Effector memory CD8-positive, alpha-beta T cell (primary cell): ENCODE data around the gene XKR7.
"Not testable (repeated sequence)": the region's sequence is repeated elsewhere in the genome, so short reads cannot be mapped to it uniquely, and the experiment has no call there.

Experiments
- ATAC-seq: fragments of 150-1000 bp; cut with Tn5 transposase; replicated peaks from 2 replicates; pipeline ENCODE4 v1.10.0; 2021; ENCODE audit warnings: mild to moderate bottlenecking, moderate library complexity
- DNase-seq, 3 experiments: peaks; one replicate each; pipeline ENCODE4 v3.0.0; 2021
- H3K27ac Mint-ChIP-seq, 2 donors: one replicate each; pipeline ENCODE4 v1.8.0; 2022; ENCODE audit warnings: mild to moderate bottlenecking in 2 of 2, mixed read lengths in 2 of 2, moderate library complexity in 2 of 2
- H3K27me3 Mint-ChIP-seq, 2 donors: one replicate each; pipeline ENCODE4 v1.8.0; 2022; ENCODE audit warnings: mixed read lengths in 2 of 2
- H3K36me3 Mint-ChIP-seq: one replicate; pipeline ENCODE4 v1.8.0; 2022; ENCODE audit warnings: mild to moderate bottlenecking, moderate library complexity, mixed read lengths; ENCODE audit not compliant: insufficient read depth
- H3K4me1 Mint-ChIP-seq, 2 donors: one replicate each; pipeline ENCODE4 v1.8.0; 2022; ENCODE audit warnings: low read depth in 2 of 2, mixed read lengths in 2 of 2
- H3K4me3 Mint-ChIP-seq, 2 donors: one replicate each; pipeline ENCODE4 v1.8.0; 2022; ENCODE audit warnings: mild to moderate bottlenecking in 2 of 2, mixed read lengths in 2 of 2, moderate library complexity in 2 of 2
- H3K9me3 Mint-ChIP-seq, 2 donors: one replicate each; pipeline ENCODE4 v1.8.0; 2022; ENCODE audit warnings: mixed read lengths in 2 of 2
- total RNA-seq, 9 experiments: gene quantifications; one replicate each; lab custom pipeline; 2026; lab: John Stamatoyannopoulos, UW

XKR7 gene, protein sequence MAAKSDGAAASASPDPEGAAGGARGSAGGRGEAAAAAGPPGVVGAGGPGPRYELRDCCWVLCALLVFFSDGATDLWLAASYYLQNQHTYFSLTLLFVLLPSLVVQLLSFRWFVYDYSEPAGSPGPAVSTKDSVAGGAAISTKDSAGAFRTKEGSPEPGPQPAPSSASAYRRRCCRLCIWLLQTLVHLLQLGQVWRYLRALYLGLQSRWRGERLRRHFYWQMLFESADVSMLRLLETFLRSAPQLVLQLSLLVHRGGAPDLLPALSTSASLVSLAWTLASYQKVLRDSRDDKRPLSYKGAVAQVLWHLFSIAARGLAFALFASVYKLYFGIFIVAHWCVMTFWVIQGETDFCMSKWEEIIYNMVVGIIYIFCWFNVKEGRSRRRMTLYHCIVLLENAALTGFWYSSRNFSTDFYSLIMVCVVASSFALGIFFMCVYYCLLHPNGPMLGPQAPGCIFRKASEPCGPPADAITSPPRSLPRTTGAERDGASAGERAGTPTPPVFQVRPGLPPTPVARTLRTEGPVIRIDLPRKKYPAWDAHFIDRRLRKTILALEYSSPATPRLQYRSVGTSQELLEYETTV
- 0 to 0.33 (median 0.06) reads per million in 9 experiments for total RNA-seq

GRCh38 chr20:31967830-31968249 lies at the start of gene XKR7:
Gene XKR7 (plus strand): TSS chr20:31968151. CDS start chr20:31968176, 25 bp downstream.
- DNase-seq (no peak), ATAC-seq (peak; percentile 15)
- no peak within 1 kb of the TSS for H3K27ac Mint-ChIP-seq
- H3K9me3 Mint-ChIP-seq = no peaks in the 10 kb centered on the region
- peaks cover 2 to 4% of the 10 kb centered on the region in 2 donors for H3K4me1 Mint-ChIP-seq
- peaks cover 73 to 92% of the 10 kb centered on the region in 2 donors for H3K27me3 Mint-ChIP-seq
- H3K36me3 Mint-ChIP-seq = peaks cover 4% of the 10 kb centered on the region
- H3K4me3 Mint-ChIP-seq = peak within 1 kb of the TSS; percentile 67 to 76

GRCh38 chr20:31918466-31919105 lies 49.4 kb upstream of the XKR7 start:
- Mint-ChIP-seq H3K4me3 (no peak overlapping the region), H3K27ac (no peak overlapping the region), H3K36me3 (peaks cover 2% of the 10 kb centered on the region)

GRCh38 chr20:31919410-31920155 lies 48.4 kb upstream of the XKR7 start:
- H3K9me3 Mint-ChIP-seq = no peaks in the 10 kb centered on the region
- no peak overlapping the region for H3K27ac Mint-ChIP-seq
- DNase-seq (no peak), ATAC-seq (no peak)
- H3K27me3 Mint-ChIP-seq = peaks cover 48 to 69% of the 10 kb centered on the region in 2 donors
- H3K36me3 Mint-ChIP-seq = peaks cover 2% of the 10 kb centered on the region
- H3K4me3 Mint-ChIP-seq = no peak overlapping the region
- H3K4me1 Mint-ChIP-seq = peaks cover 0 to 2% of the 10 kb centered on the region in 2 donors

More at GRCh38 chr20:31918466-31919105, 49.4 kb upstream of the XKR7 start:
- peaks cover 38 to 59% of the 10 kb centered on the region in 2 donors for H3K27me3 Mint-ChIP-seq
- H3K9me3 Mint-ChIP-seq = no peaks in the 10 kb centered on the region
- peaks cover 0 to under 1% of the 10 kb centered on the region in 2 donors for H3K4me1 Mint-ChIP-seq
- no peak for ATAC-seq
- DNase-seq = no peak

- Mint-ChIP-seq H3K27ac (no peak overlapping the region), H3K4me3 (no peak overlapping the region), H3K9me3 (no peaks in the 10 kb centered on the region), H3K27me3 (peaks cover 51 to 77% of the 10 kb centered on the region in 2 donors), H3K36me3 (no peaks in the 10 kb centered on the region), H3K4me1 (peaks cover 0 to 2% of the 10 kb centered on the region in 2 donors)
- no peak for ATAC-seq
- no peak for DNase-seq
Measured at GRCh38 chr20:31920275-31920855, 47.6 kb upstream of the XKR7 start.

GRCh38 chr20:31921480-31921879 lies 46.5 kb upstream of the XKR7 start:
- not testable (repeated sequence) for H3K36me3 Mint-ChIP-seq, H3K9me3 Mint-ChIP-seq, H3K4me1 Mint-ChIP-seq, H3K4me3 Mint-ChIP-seq, H3K27ac Mint-ChIP-seq, DNase-seq, ATAC-seq
- peaks cover 62 to 88% of the 10 kb centered on the region in 2 donors for H3K27me3 Mint-ChIP-seq

DNA sequence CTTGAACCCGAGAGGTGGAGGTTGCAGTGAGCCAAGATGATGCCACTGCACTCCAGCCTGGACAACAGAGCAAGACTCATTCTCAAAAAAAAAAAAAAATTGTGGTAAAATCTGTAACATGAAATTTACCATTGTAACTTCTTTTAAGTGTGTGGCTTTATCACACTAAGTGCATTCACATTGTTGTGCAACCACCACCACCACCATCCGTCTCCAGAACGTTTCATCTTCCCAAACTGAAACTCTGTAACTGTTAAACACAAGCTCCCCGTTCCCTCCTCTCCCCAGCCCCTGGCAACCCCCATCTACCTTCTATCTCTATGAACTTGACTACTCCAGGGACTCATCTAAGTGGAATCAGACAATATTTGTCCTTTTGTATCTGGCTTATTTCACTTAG lies 45.8 kb upstream of the XKR7 start:
- no peaks in the 10 kb centered on the region for H3K36me3 Mint-ChIP-seq
- no peaks in the 10 kb centered on the region for H3K9me3 Mint-ChIP-seq
- peaks cover 63 to 89% of the 10 kb centered on the region in 2 donors for H3K27me3 Mint-ChIP-seq
- peaks cover 0 to 2% of the 10 kb centered on the region in 2 donors for H3K4me1 Mint-ChIP-seq
- H3K4me3 Mint-ChIP-seq = no peak overlapping the region
- DNase-seq = no peak
- no peak overlapping the region for H3K27ac Mint-ChIP-seq
- no peak for ATAC-seq

DNA sequence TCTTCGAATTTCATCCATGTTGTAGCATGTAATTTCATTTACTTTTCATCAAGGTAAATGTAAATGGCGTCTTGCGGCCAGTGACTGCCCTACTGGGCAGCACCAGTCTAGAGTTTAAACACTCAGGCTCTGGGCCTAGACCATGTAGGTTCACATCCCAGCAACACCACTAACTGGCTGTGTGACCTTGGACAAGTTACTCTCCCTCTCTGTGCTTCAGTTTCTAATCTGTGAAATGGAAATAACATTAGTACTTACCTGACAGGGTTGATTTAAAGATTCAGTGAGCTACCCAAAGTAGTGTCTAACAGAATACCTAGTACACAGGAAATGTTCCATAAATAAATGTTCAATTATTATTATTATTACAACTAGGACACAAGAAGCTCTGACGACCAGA lies 45.4 kb upstream of the XKR7 start:
- Mint-ChIP-seq H3K4me1 (peaks cover 0 to 2% of the 10 kb centered on the region in 2 donors), H3K9me3 (no peaks in the 10 kb centered on the region), H3K36me3 (no peaks in the 10 kb centered on the region), H3K4me3 (no peak overlapping the region), H3K27me3 (peaks cover 63 to 89% of the 10 kb centered on the region in 2 donors), H3K27ac (no peak overlapping the region)
- ATAC-seq (no peak), DNase-seq (no peak)

DNA sequence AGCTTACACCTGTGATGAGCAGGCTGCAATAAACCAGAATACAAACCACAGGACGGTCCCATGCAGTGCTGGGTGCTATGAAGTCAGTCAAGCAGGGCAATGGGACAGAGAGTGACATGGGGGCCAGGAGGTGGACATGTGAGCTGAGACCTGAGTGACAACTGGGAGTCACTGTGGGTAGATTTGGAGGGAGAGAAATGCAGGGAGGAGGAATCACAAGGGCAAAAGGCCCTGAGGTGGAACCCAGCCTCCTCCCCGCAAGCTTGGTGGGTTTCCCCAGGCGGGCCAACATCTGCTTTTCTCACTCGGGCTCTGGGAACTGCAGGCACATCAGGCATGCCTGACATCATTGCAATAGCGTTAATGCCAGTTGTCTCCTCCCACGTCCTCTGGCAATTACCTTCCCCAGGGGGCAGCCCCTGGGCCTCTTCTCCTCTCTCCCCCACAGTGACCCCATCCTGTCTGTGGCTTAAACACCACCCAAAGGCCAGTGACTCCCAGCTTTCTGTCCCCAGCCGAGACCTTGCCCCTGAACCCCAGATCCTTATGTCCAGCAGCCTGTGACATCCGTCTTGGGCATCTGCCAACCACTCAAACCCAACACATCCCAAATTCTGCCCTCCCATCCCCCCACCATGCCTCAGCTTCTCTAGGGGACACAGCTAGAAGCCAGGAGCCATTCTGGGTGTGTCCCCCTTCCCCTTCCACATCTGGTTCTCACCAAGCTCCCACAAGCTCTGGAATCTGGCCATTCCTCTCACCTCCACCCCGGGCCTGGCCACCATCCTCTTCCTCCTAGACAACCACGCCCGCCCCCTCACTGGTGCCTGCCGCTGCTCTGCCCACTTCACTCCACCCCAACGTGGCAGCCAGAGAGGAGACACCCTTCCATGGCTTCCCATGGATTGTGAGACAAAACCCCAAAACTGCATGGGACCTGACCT lies 44.3 kb upstream of the XKR7 start:
- Mint-ChIP-seq H3K27ac (no peak overlapping the region), H3K4me3 (no peak overlapping the region), H3K4me1 (peaks cover 0 to 2% of the 10 kb centered on the region in 2 donors), H3K9me3 (no peaks in the 10 kb centered on the region), H3K27me3 (peaks cover 53 to 82% of the 10 kb centered on the region in 2 donors), H3K36me3 (no peaks in the 10 kb centered on the region)
- ATAC-seq (no peak), DNase-seq (no peak)

DNA sequence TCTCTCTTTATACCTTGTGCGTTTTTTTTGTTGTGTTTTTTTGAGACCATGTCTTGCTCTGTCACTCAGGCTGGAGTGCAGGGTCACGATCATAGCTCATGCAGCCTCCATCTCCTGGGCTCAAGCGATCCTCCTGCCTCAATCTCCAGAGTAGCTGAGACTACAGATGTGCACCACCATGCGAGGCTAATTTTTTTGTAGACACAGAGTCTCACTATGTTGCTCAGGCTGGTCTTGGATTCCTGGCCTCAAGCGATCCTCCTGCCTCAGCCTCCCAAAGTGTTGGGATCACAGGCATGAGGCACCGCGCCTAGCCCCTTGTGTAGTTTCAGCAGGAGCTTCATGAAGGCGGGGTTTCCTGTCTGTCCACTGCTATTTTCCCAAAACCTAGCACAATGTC lies 43.4 kb upstream of the XKR7 start:
- peaks cover 46 to 77% of the 10 kb centered on the region in 2 donors for H3K27me3 Mint-ChIP-seq
- DNase-seq = no peak
- H3K4me3 Mint-ChIP-seq = no peak overlapping the region
- no peak overlapping the region for H3K27ac Mint-ChIP-seq
- no peaks in the 10 kb centered on the region for H3K36me3 Mint-ChIP-seq
- H3K9me3 Mint-ChIP-seq = no peaks in the 10 kb centered on the region
- no peak for ATAC-seq
- peaks cover 0 to 2% of the 10 kb centered on the region in 2 donors for H3K4me1 Mint-ChIP-seq

DNA sequence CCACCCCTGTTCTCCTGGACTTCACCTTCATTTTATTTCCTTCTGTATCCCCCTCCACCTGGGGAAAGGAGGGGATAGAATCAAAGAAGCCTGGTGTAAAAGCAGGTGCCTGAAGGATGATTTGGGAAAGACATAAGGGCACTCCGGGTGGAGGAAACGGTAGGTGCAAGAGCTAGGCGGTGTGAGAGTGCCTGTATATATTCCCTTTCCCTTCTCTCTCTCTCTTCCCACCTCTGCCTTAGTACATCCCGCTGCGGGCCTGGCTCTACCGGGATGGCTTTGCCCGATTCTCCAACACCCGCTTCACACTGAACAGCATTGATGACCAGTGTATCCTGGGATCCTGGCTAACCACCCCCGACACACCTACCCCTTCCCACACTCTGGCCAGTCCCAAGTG lies 42.3 kb upstream of the XKR7 start:
- ATAC-seq (no peak), DNase-seq (no peak)
- H3K36me3 Mint-ChIP-seq = no peaks in the 10 kb centered on the region
- H3K9me3 Mint-ChIP-seq = no peaks in the 10 kb centered on the region
- peaks cover 35 to 66% of the 10 kb centered on the region in 2 donors for H3K27me3 Mint-ChIP-seq
- no peak overlapping the region for H3K4me3 Mint-ChIP-seq
- H3K27ac Mint-ChIP-seq = no peak overlapping the region
- peaks cover 0 to 2% of the 10 kb centered on the region in 2 donors for H3K4me1 Mint-ChIP-seq

GRCh38 chr20:31926493-31926892 lies 41.5 kb upstream of the XKR7 start:
- Mint-ChIP-seq H3K4me3 (no peak overlapping the region), H3K9me3 (no peaks in the 10 kb centered on the region), H3K4me1 (peaks cover 0 to 2% of the 10 kb centered on the region in 2 donors), H3K27ac (no peak overlapping the region), H3K36me3 (no peaks in the 10 kb centered on the region), H3K27me3 (peaks cover 36 to 66% of the 10 kb centered on the region in 2 donors)
- ATAC-seq = no peak
- DNase-seq = no peak

GRCh38 chr20:31927627-31928159 lies 40.3 kb upstream of the XKR7 start:
- Mint-ChIP-seq H3K27me3 (peaks cover 39 to 64% of the 10 kb centered on the region in 2 donors), H3K9me3 (no peaks in the 10 kb centered on the region), H3K36me3 (no peaks in the 10 kb centered on the region), H3K4me1 (peaks cover 0 to 2% of the 10 kb centered on the region in 2 donors), H3K27ac (no peak overlapping the region), H3K4me3 (no peak overlapping the region)
- DNase-seq (no peak), ATAC-seq (no peak)
